HepG2 (cell line): ENCODE measurements around the gene GRIA3. TPM values are rescaled to one million over a fixed set of nuclear protein-coding genes. Genes with fewer than 3 reads are reported as not detected.

Experiments
- ATAC-seq: fragments of 200-7000 bp; cut with Tn5 transposase; 3 replicates; pipeline ENCODE4 v1.9.1; 2020; ENCODE audit warnings: mild to moderate bottlenecking, moderate library complexity
- BruUV-seq: library from RNA; stranded (reverse); fragments of 400-500 nt; replicated peaks from 2 replicates; lab custom pipeline; 2021; lab: Mats Ljungman, UMichigan
- CTCF ChIA-PET: fragments of 300-600 bp; formaldehyde crosslinking; extraction: SDS; loops from one replicate; lab custom pipeline; 2021; ENCODE audit warnings: low total read pairs, inconsistent platforms, low intra/inter-chr PET ratio; lab: Yijun Ruan, JAX
- POLR2A ChIA-PET: fragments of 350-600 bp; sonication (Branson Sonifier 250); formaldehyde crosslinking; loops from one replicate; lab custom pipeline; 2020; ENCODE audit warnings: antibody characterized with exemption, inconsistent platforms; lab: Yijun Ruan, JAX
- DNase-seq: peaks from one replicate; pipeline ENCODE4 v3.0.0-alpha.2; 2015; ENCODE audit warnings: low spot score
- FAIRE-seq: peaks from 3 replicates; lab custom pipeline; 2011; peaks lifted over from hg19 to GRCh38; lab: Jason Lieb, UNC
- H2AFZ ChIP-seq: one replicate; pipeline ENCODE4 v1.6.1; 2011; ENCODE audit warnings: low read length, inconsistent platforms
- H3K27ac ChIP-seq: fragments of 300-600 bp; 3 replicates; pipeline ENCODE4 v1.8.0; 2011; ENCODE audit warnings: mixed run types, mild to moderate bottlenecking, mixed read lengths, low read length, inconsistent platforms; ENCODE audit not compliant: insufficient read depth; ENCODE audit errors: extremely low read length
- H3K27me3 ChIP-seq, 2 experiments: fragments of 200-600 bp in 1 of 2; 2 replicates in 1 of 2; 3 replicates in 1 of 2; pipeline versions ENCODE4 v1.6.0 to v1.8.0; 2011; ENCODE audit warnings: low read length in 2 of 2, mild to moderate bottlenecking in 2 of 2, moderate library complexity in 2 of 2, inconsistent platforms in 1 of 2; ENCODE audit not compliant: insufficient read depth in 2 of 2, control insufficient read depth in 1 of 2
- H3K36me3 ChIP-seq, 2 experiments: fragments of 200-600 bp in 1 of 2; replicated peaks in 1 of 2; 2 replicates in 1 of 2; 3 replicates in 1 of 2; pipeline versions ENCODE4 v1.5.1 to v1.8.0; 2011; ENCODE audit warnings: low read length in 2 of 2, inconsistent platforms in 1 of 2; ENCODE audit not compliant: insufficient read depth in 2 of 2, control insufficient read depth in 1 of 2
- H3K4me1 ChIP-seq: 2 replicates; pipeline ENCODE4 v1.5.1; 2012; ENCODE audit warnings: low read length, inconsistent platforms; ENCODE audit not compliant: insufficient read depth
- H3K4me2 ChIP-seq: 2 replicates; pipeline ENCODE4 v1.6.0; 2011; ENCODE audit warnings: low read depth, low read length, inconsistent platforms
- H3K4me3 ChIP-seq, 3 experiments: fragments of 200-600 bp in 1 of 3; sonication (generic), shearing (Covaris generic) in 1 of 3; replicated peaks in 1 of 3; 2 replicates each; pipeline ENCODE4 v1.5.1; 2011 to 2016; ENCODE audit warnings: low read length in 3 of 3, inconsistent platforms in 2 of 3, low read depth in 2 of 3, mild to moderate bottlenecking in 2 of 3, control low read depth in 1 of 3, mixed read lengths in 1 of 3; ENCODE audit not compliant: insufficient read depth in 1 of 3
- H3K79me2 ChIP-seq: one replicate; pipeline ENCODE4 v1.6.1; 2011; ENCODE audit warnings: low read length, inconsistent platforms; ENCODE audit not compliant: insufficient read depth
- H3K9ac ChIP-seq: 2 replicates; pipeline ENCODE4 v1.6.0; 2011; ENCODE audit warnings: mild to moderate bottlenecking, low read depth, low read length, inconsistent platforms; ENCODE audit not compliant: insufficient read depth
- H3K9me3 ChIP-seq: 2 replicates; pipeline ENCODE4 v1.5.1; 2012; ENCODE audit warnings: mild to moderate bottlenecking, low read length
- H4K20me1 ChIP-seq: 2 replicates; pipeline ENCODE4 v1.6.0; 2011; ENCODE audit warnings: inconsistent platforms, mild to moderate bottlenecking, low read length, moderate library complexity; ENCODE audit not compliant: insufficient read depth
- ARHGAP35 ChIP-seq: sonication (generic); formaldehyde crosslinking; IDR thresholded peaks from 2 replicates; pipeline ENCODE4 v1.9.0; 2022; ENCODE audit warnings: mild to moderate bottlenecking, inconsistent platforms, moderate library complexity, missing genetic modification reagents, borderline replicate concordance
- CHCHD3 ChIP-seq: sonication (generic); formaldehyde crosslinking; IDR thresholded peaks from 2 replicates; pipeline ENCODE4 v1.8.0; 2022; ENCODE audit warnings: mild to moderate bottlenecking, missing genetic modification reagents, moderate library complexity
- EP300 ChIP-seq, 3 experiments: sonication (generic) in 1 of 3; formaldehyde crosslinking in 1 of 3; IDR thresholded peaks; 2 replicates each; pipeline versions ENCODE4 v1.5.1 to v1.6.1; 2011 to 2020; ENCODE audit warnings: low read depth in 2 of 3, low read length in 2 of 3, borderline replicate concordance in 1 of 3, improper control_type of control experiment in 1 of 3, mild to moderate bottlenecking in 1 of 3, missing genetic modification reagents in 1 of 3, moderate library complexity in 1 of 3
- KAT2B ChIP-seq: fragments of 150-350 bp; IDR thresholded peaks from 2 replicates; pipeline ENCODE4 v1.6.1; 2014; ENCODE audit warnings: low read depth, low read length, borderline replicate concordance
- KDM5B ChIP-seq: sonication (generic); formaldehyde crosslinking; IDR thresholded peaks from 2 replicates; pipeline ENCODE4 v1.4.0; 2020; ENCODE audit warnings: missing genetic modification reagents, mild to moderate bottlenecking, borderline replicate concordance
- NFKBIZ ChIP-seq: IDR thresholded peaks from 2 replicates; pipeline ENCODE4 v1.6.1; 2018; ENCODE audit warnings: missing genetic modification reagents, missing compliant biosample characterization
- RAD51 ChIP-seq: fragments of 450-650 bp; IDR thresholded peaks from 2 replicates; pipeline ENCODE4 v1.6.1; 2016; ENCODE audit warnings: borderline replicate concordance
- SIX1 ChIP-seq: sonication (generic); formaldehyde crosslinking; IDR thresholded peaks from 2 replicates; pipeline ENCODE4 v1.4.0; 2020; ENCODE audit warnings: missing genetic modification reagents, borderline replicate concordance
- SNAPC2 ChIP-seq: sonication (generic); formaldehyde crosslinking; IDR thresholded peaks from 2 replicates; pipeline ENCODE4 v1.8.1; 2022; ENCODE audit warnings: mild to moderate bottlenecking, missing genetic modification reagents
- SOX5 ChIP-seq: IDR thresholded peaks from 2 replicates; pipeline ENCODE4 v1.6.1; 2016; ENCODE audit warnings: borderline replicate concordance
- TEAD3 ChIP-seq: optimal IDR thresholded peaks from 2 replicates; pipeline ENCODE3; 2016; ENCODE audit warnings: borderline replicate concordance
- ZNF850 ChIP-seq: sonication (generic); formaldehyde crosslinking; conservative IDR thresholded peaks from 2 replicates; pipeline ENCODE4 v1.9.0; 2021; ENCODE audit warnings: mild to moderate bottlenecking, missing genetic modification reagents
- WGBS: methylation state at CpG from one replicate; pipeline ENCODE4 v1.1.6; 2017; ENCODE audit warnings: low lambda C conversion rate; 5-methylcytosine and 5-hydroxymethylcytosine counted together
- in situ Hi-C: cut with HindIII; loops from 2 replicates; pipeline ENCODE4 v1.10.0; 2017; ENCODE audit warnings: low pct_unique_long_range_greater_than_20kb; ENCODE audit not compliant: extremely low pct_ligation_motif_present
- intact Hi-C: fragments of 100-400 bp; cut with micrococcal nuclease; formaldehyde crosslinking; loops from one replicate; pipeline ENCODE4 v1.10.0; 2022; ENCODE audit not compliant: unreplicated experiment
- polyA plus RNA-seq, 8 experiments: library from polyadenylated mRNA; depleted of rRNA in 3 of 8; stranded (reverse) in 7 of 8; unstranded in 1 of 8; fragments of >200 nt; fragmentation: Illumina TruSeq in 4 of 8; extraction: Trizol in 4 of 8; gene quantifications; 2 replicates each; pipeline versions ENCODE4 v1.2.1 to v1.2.3, GENCODE V29; 2011 to 2016; ENCODE audit warnings: low read depth in 4 of 8, missing spikeins in 1 of 8, mixed read lengths in 1 of 8; ENCODE audit not compliant: insufficient read depth in 1 of 8
- total RNA-seq, 5 experiments: library from RNA; depleted of rRNA; stranded (reverse); fragments of >200 nt; fragmentation: Illumina TruSeq; extraction: Trizol; gene quantifications; 2 replicates each; pipeline ENCODE4 v1.2.3, GENCODE V29; 2016; ENCODE audit warnings: low read depth in 1 of 5
- TF ChIP-seq, protein P1 (sequence below): sonication (generic); formaldehyde crosslinking; IDR thresholded peaks from 2 replicates; pipeline ENCODE4 v1.5.1; 2020; ENCODE audit warnings: missing genetic modification reagents, mild to moderate bottlenecking, borderline replicate concordance
- TF ChIP-seq, protein P2 (sequence below): sonication (generic); formaldehyde crosslinking; IDR thresholded peaks from 2 replicates; pipeline ENCODE4 v1.4.0; 2020; ENCODE audit warnings: missing genetic modification reagents, borderline replicate concordance

The GRIA3 gene
- total and polyA plus RNA-seq, 2 of the 13 experiments (the other 11 are each of a cell fraction or from before 2014, with no cell fraction given) = not detected

GRCh38 chrX:123348468-123348867 lies 164.4 kb downstream of the GRIA3 start:
- FAIRE-seq (no peak), ATAC-seq (no peak), DNase-seq (no peak)
- WGBS = 0% methylated on average over 1 of the region's 1 CpG
- H3K27me3 ChIP-seq = no peaks in the 10 kb centered on the region
- no peak overlapping the region for H3K27ac ChIP-seq
- POLR2A ChIA-PET = no interaction called here
- no peak overlapping the region for H3K4me3 ChIP-seq
- no peak overlapping the region for H3K9ac ChIP-seq
- H3K79me2 ChIP-seq = no peaks in the 10 kb centered on the region
- no peaks in the 10 kb centered on the region for H3K9me3 ChIP-seq
- no peak overlapping the region for H3K4me2 ChIP-seq
- no peaks in the 10 kb centered on the region for H3K36me3 ChIP-seq
- no peak for TF ChIP-seq TEAD3
- no peak for TF ChIP-seq SNAPC2 (CRISPR knock-in tag)
- TF ChIP-seq KDM5B = no peak
- no peak for TF ChIP-seq SOX5 (CRISPR knock-in tag)
- TF ChIP-seq EP300 (IDR thresholded peaks at IDR 0.05; ENCODE audit: low read depth in 2 of 2, low read length in 2 of 2) = no peak
- no peak for TF ChIP-seq EP300 (CRISPR knock-in tag; IDR thresholded peaks at IDR 0.05; ENCODE audit: borderline replicate concordance)
- TF ChIP-seq, protein P1, sequence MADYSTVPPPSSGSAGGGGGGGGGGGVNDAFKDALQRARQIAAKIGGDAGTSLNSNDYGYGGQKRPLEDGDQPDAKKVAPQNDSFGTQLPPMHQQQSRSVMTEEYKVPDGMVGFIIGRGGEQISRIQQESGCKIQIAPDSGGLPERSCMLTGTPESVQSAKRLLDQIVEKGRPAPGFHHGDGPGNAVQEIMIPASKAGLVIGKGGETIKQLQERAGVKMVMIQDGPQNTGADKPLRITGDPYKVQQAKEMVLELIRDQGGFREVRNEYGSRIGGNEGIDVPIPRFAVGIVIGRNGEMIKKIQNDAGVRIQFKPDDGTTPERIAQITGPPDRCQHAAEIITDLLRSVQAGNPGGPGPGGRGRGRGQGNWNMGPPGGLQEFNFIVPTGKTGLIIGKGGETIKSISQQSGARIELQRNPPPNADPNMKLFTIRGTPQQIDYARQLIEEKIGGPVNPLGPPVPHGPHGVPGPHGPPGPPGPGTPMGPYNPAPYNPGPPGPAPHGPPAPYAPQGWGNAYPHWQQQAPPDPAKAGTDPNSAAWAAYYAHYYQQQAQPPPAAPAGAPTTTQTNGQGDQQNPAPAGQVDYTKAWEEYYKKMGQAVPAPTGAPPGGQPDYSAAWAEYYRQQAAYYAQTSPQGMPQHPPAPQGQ (CRISPR knock-in tag) = no peak
- TF ChIP-seq NFKBIZ (CRISPR knock-in tag) = no peak
- no peak for TF ChIP-seq SIX1 (CRISPR knock-in tag)
- TF ChIP-seq ARHGAP35 (CRISPR knock-in tag) = no peak
- TF ChIP-seq RAD51 = no peak
- no peak for TF ChIP-seq CHCHD3 (CRISPR knock-in tag)
- TF ChIP-seq, protein P2, sequence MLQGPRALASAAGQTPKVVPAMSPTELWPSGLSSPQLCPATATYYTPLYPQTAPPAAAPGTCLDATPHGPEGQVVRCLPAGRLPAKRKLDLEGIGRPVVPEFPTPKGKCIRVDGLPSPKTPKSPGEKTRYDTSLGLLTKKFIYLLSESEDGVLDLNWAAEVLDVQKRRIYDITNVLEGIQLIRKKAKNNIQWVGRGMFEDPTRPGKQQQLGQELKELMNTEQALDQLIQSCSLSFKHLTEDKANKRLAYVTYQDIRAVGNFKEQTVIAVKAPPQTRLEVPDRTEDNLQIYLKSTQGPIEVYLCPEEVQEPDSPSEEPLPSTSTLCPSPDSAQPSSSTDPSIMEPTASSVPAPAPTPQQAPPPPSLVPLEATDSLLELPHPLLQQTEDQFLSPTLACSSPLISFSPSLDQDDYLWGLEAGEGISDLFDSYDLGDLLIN (CRISPR knock-in tag) = no peak
- no peak for TF ChIP-seq ZNF850
- TF ChIP-seq KAT2B = no peak
- CTCF ChIA-PET = no interaction called here
- BruUV-seq = no TSS peak
- in situ Hi-C loops = no loop called here
- H4K20me1 ChIP-seq = no peaks in the 10 kb centered on the region
- no peak overlapping the region for H2AFZ ChIP-seq
- H3K4me1 ChIP-seq = no peaks in the 10 kb centered on the region
- intact Hi-C loops = no loop called here
